NCI-H69 (cell line): ENCODE results near the gene ZNF132.

Source experiments
- DNase-seq: peaks from one replicate; lab custom pipeline; 2025; lab: John Stamatoyannopoulos, UW

Gene ZNF132

DNA sequence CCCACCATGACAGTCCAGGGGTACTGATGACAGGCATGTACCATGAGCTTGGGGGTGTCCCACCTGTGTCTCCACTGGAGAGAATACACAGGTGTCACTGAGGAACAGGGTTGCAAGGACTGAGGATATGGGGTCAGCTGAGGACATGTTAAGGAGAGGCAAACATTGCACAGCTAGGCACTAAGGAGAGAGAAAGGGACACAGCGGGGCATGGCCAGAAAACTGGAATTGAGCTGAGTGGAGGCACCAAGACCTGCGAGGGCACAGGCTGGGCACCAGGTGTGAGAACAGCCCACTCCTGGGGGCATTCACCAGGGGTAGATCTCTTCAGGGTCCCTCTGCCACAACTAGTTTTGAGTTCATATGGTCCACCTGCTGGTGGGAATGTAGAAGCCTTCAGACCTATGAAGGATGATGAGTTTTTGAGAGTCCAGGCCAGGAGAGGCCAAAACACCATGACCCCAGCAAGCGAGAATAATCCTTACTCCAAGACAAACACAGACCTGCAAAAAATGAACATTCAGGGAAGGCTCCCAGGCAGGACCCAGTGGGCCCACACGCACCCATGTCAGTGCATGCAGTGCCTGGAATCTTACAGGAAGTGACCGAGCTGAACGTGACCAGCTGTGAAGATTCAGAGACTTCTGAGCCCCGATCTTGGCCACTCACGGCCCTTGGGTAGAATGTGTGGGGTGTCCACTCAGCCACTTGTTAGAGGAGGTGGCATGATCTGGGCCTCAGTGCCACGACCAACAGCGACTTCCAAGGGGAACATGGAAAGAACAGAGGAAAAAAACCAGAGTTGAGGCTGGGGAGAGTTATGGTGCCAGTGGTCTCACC is 32.9 kb downstream of the ZNF132 start:
- peak; percentile 39 for DNase-seq

- peak; percentile 36 for DNase-seq
Observed at GRCh38 chr19:58403920-58404478, 36.0 kb downstream of the ZNF132 start.

GRCh38 chr19:58401840-58402421 is 38.0 kb downstream of the ZNF132 start:
- peak; percentile 46 for DNase-seq

GRCh38 chr19:58400916-58401839 is 38.8 kb downstream of the ZNF132 start:
- peak; percentile 100 for DNase-seq

DNA sequence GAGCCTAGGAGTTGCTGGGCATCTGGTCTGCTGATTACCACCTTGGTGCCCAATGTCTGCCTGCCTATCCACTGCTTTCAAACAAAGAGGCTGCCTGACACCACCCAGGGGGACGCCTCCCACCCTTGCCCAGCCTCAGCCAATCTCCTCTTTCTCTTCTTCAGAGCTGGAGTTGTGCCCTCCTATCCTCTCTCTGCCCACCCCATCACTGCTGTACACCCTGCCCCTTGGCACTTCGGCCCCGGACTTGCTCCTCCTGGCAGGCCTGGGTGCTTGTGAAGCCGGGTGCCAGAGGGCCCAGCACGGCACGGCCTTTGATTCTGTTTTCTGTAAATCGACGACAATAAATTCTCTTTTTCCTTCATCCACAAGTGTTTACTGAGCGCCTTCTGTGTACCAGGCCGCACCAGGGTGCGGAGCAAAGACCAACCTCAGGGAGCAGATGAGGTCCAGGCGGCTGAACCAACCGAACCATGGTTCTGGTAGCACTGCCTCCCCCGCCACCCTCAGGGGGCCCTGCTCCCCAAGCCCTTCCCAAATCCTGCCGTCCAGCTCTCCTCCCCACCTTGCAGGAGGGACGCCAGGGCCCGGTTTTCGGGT is 39.5 kb downstream of the ZNF132 start:
- peak; percentile 83 for DNase-seq

DNA sequence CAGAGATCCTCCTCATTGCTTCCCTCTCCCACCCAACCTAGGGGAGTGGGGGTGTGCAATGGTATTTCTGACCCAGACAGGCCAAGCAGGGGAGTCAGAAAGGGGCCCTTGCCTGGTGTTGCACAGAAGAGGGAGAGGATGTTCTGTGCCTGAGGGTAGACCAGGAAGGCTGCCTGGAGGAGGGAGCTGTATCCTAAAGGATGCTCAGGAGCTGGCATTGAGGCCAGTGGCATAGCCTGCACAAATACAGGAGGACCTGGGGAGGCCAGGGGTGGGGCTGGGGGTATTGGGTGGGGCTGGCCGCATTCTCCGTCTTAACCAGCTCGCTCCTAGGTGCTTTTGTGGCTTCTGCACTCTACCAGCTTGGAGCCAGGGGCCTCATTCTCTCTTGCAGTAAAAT is 40.0 kb downstream of the ZNF132 start:
- no peak for DNase-seq

DNA sequence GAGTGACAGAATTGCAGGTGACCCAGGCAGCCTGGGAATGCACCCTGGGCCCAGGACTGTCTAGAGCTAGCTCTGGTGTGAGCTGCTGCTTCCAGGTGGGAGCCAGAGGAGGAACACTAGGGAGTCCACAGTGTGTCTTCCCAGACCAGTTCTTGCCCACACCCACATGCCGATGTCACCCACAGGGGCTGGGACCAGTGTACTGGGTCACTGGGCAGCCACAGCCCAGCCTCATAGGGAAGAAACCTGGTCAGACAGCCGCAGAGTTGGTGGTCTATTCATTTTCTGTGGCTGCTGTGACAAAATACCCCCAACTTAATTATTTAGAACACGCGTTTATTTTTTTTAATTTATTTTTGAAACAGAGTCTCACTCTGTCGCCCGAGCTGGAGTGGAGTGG is 41.4 kb downstream of the ZNF132 start:
- DNase-seq: no peak

- DNase-seq: no peak
Observed at GRCh38 chr19:58398087-58398486, 41.9 kb downstream of the ZNF132 start.

DNA sequence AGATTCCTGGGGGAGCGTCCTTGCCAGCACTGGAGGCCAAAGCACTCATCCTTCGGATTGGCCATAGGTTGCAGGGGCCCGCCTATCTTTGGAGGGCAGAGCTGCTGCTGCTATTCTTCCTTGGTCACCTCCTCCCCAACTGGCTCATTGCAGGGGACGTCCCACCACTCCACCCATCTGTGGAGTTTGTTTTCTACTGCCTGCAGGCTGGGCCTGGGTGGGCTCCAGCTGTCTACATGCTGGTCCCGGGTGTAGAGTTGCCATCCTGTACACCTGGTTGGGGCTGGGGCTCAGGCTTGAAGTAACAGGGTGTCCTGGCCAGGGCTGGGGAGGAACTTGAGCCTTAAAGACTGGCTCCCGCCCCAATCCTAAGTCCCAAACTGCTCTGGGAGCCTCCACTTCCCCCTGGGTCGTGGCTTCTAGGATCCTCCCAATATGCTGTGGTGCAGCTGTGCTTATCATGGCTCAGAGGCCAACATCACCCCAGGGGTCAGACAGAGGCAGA is 42.4 kb downstream of the ZNF132 start:
- DNase-seq: no peak

- DNase-seq: no peak
Observed at GRCh38 chr19:58396691-58397532, 43.0 kb downstream of the ZNF132 start.

DNA sequence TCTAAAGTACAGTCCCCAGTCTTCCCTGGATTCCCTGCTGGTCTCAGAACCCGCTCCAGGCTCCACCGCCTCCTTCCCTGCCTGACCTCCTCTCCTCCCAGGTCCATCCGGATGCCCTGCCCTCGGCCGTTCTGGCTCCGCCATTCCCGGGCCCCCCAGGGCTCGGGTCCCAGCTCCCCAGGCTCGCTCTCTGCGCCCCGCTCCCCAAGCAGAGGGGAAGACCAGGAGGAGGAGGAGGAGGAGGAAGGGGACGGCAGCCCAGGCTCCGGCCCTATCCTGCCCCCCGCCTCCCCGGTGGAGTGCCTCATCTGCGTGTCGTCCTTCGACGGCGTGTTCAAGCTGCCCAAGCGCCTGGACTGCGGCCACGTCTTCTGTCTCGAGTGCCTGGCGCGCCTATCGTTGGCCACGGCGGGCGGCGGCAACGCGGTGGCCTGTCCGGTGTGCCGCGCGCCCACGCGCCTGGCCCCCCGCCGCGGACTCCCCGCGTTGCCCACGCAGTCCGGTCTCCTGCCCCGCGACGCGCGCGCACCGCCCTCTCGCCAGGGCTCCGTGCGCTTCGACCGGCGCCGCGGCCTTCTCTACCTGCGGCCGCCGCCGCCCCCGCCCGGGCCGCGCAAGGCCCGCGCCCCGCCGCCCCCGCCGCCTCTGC is 43.9 kb downstream of the ZNF132 start:
- DNase-seq: no peak

DNA sequence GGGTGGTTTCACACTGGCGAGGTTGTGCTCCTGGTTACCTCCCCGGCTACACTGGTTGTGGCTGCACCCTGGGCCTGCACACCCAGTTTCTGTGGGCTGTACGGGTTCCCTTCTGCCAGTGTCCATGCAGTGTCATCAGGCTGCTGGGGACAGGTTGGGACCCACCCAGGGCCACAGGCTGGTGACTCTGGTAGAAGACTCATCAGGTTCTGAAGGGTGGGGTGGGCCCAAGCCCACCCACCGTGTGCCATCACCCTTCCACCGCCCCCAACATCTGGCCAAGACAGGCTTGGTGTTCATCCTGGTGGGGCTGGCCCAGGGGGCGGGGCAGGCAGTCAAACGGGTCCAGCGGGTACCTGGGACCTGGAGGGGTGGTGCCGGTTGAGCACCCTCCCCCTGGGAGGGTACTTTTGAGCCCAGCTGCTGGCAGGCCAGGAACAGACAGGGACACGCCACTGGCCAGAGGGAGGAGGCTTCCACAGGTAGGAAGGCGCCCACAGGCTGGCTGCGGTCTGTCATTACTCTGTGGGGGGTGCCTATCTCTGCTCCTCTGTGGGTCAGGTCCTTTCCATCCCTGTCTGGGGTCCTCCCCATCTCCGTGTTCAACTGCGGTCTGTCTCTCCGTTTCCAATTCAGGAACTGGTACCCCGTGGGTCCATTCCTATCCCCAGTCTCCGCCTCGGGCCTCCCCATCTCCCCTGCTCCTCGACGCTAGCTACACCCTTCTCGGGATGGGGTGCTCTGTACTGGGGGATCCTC is 44.6 kb downstream of the ZNF132 start, which contains the start of gene RNF225:
RNF225 (plus strand) TSS at position 437 of the 759 bp plus-strand sequence. CDS start 434 bp downstream, outside the sequence.
- no peak for DNase-seq

GRCh38 chr19:58394821-58395219 is 45.1 kb downstream of the ZNF132 start:
- DNase-seq: peak; percentile 40

DNA sequence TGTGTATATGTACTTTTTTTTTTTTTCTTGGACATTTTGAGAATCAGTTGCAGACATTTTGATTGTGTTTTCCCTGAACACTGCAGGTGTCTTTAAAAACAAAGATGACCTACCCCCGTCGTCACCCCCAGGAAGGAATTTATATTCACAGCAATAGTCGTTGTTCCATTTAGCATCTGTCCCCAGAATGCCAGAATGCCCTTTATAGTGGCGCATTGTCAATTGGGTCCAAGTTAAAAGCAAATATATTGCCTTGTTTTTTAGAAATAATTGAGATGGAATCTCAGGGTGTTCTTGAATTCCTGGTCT is 46.3 kb downstream of the ZNF132 start:
- DNase-seq: no peak

DNA sequence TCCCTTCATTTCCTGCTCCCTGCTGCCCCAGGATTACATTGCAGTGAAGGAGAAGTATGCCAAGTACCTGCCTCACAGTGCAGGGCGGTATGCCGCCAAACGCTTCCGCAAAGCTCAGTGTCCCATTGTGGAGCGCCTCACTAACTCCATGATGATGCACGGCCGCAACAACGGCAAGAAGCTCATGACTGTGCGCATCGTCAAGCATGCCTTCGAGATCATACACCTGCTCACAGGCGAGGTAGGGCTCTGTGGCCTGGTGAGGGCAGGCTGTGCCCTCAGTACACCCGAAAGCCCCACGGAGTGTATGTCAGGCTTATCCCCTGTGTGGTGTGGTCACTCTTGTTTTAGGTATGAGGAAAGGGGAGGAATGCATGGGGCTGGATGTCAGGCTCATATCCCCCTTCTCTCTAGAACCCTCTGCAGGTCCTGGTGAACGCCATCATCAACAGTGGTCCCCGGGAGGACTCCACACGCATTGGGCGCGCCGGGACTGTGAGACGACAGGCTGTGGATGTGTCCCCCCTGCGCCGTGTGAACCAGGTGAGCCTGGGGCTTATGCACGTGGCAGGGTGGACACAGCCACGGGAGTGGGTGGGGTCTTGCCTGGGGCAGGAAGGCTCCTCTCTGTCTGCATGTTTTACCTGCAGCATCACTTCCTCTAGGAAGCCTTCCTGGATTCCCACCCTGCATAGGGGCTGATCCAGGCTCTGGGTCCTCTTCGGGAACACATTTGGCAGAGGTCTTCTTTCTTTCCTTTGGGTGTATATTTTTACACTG is 46.8 kb downstream of the ZNF132 start:
- no peak for DNase-seq

DNA sequence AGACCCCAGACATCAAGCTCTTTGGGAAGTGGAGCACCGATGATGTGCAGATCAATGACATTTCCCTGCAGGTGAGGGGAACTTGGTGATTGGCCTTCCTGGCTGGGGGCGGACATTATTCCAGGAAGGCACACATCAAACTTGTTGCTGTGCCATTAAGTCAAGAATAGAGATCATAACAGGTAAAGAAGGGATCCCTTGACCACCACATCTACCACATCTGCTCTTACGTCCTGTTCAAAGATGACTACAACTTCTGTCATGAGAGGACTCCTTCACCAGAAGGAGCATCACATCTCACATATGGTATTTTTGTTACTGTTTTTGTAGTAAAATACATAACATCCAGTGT is 51.8 kb downstream of the ZNF132 start:
- no peak for DNase-seq

DNA sequence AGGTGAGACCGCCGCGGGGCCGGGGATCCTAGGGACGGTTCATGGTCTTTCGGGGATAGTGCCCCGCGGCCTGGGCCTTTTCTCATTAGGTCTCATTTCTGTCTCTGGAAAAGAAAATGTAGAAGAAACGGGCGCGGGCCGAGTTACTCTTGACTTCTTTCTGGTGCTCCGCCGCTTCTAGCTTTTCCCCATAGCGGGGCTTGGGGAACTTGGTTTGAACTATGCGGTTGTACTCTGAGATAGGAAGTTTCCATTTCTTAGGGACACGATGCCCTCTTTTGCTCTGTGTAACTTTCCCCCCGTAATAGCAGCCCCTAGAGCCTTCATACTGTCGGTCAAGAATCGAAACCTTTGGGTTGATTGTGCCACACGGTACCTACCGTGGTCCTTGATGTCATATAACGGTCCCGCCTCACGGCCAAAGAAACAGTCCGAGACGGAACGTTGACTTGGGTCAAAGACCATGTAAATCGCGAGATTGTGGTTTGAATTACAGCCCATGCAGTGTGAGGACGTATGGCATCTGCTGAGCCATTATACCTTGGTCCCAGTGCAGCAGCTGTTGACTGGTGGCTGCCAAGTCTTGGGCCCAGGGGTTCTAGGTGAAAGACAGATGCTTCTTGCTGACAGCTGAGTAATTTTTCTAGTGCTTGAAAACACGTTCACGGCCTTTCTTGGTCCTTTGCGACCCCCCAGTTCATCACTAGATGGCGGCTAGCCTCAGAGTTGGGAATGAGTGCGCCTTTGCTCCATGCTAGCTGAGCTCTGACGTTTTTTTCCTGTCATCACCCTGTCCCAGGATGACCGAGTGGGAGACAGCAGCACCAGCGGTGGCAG is 52.4 kb downstream of the ZNF132 start:
- peak; percentile 46 for DNase-seq
